GM21619 (cell line): Measurements from ENCODE around the gene ATP1A1.

Source experiments
- ATAC-seq: cut with Tn5 transposase; IDR thresholded peaks from one replicate; pipeline ENCODE4 v1.9.1; 2021; ENCODE audit not compliant: unreplicated experiment

The ATP1A1 gene

GRCh38 chr1:116412480-116412798 lies 39.4 kb downstream of the ATP1A1 start:
- no peak for ATAC-seq

GRCh38 chr1:116412898-116413297 lies 39.9 kb downstream of the ATP1A1 start:
- no peak for ATAC-seq

- no peak for ATAC-seq
Measured at GRCh38 chr1:116413414-116413813, 40.4 kb downstream of the ATP1A1 start.

GRCh38 chr1:116414364-116414763 lies 41.3 kb downstream of the ATP1A1 start:
- no peak for ATAC-seq

GRCh38 chr1:116415200-116415698 lies 42.2 kb downstream of the ATP1A1 start:
- ATAC-seq = no peak

GRCh38 chr1:116415699-116416533 lies 42.9 kb downstream of the ATP1A1 start:
- ATAC-seq = no peak

- no peak for ATAC-seq
Measured at GRCh38 chr1:116416854-116417513, 43.9 kb downstream of the ATP1A1 start.

GRCh38 chr1:116417678-116418077 lies 44.6 kb downstream of the ATP1A1 start:
- ATAC-seq = no peak

GRCh38 chr1:116418091-116418830 lies 45.2 kb downstream of the ATP1A1 start:
- peak; percentile 80 for ATAC-seq

GRCh38 chr1:116420417-116421200 lies 47.6 kb downstream of the ATP1A1 start:
- ATAC-seq = no peak

- ATAC-seq = no peak
Measured at GRCh38 chr1:116424438-116424837, 51.4 kb downstream of the ATP1A1 start.

- no peak for ATAC-seq
Measured at GRCh38 chr1:116424863-116425262, 51.8 kb downstream of the ATP1A1 start.

GRCh38 chr1:116425987-116426386 lies 52.9 kb downstream of the ATP1A1 start:
- ATAC-seq = no peak

GRCh38 chr1:116426401-116426800 lies 53.4 kb downstream of the ATP1A1 start:
- ATAC-seq = no peak

- ATAC-seq = no peak
Measured at GRCh38 chr1:116428576-116428975, 55.5 kb downstream of the ATP1A1 start.

GRCh38 chr1:116429821-116430374 lies 56.9 kb downstream of the ATP1A1 start:
- no peak for ATAC-seq

GRCh38 chr1:116431870-116432500 lies 58.9 kb downstream of the ATP1A1 start:
- no peak for ATAC-seq

GRCh38 chr1:116432655-116433265 lies 59.7 kb downstream of the ATP1A1 start:
- no peak for ATAC-seq
